Heart left ventricle (tissue), 16 donors: ENCODE measurements around the gene SLCO6A1. TPM values are rescaled to one million over a fixed set of nuclear protein-coding genes. Genes with fewer than 3 reads are reported as not detected.

ENCODE experiments used
- ATAC-seq, 4 donors: fragments of 200-7000 bp; cut with Tn5 transposase; one replicate each; pipeline ENCODE4 v1.9.1; 2020 to 2022; ENCODE audit warnings: moderate library complexity in 4 of 4, mild to moderate bottlenecking in 3 of 4, moderate number of reproducible peaks in 1 of 4
- DNase-seq, 5 donors: peaks; one replicate each; pipeline ENCODE4 v3.0.0-alpha.2; 2020
- H3K27ac ChIP-seq, 12 donors: fragments of 200-600 bp; sonication (generic) in 4 of 12; one replicate each; pipeline versions ENCODE4 v1.5.0 to v1.8.0; 2016 to 2022; ENCODE audit warnings: mild to moderate bottlenecking in 2 of 12
- H3K27me3 ChIP-seq, 9 donors: fragments of 200-600 bp; sonication (generic) in 2 of 9; one replicate each; pipeline versions ENCODE4 v1.5.1 to v1.8.0; 2016 to 2022; ENCODE audit warnings: mild to moderate bottlenecking in 3 of 9
- H3K36me3 ChIP-seq, 9 donors: fragments of 200-600 bp; sonication (generic) in 2 of 9; one replicate each; pipeline versions ENCODE4 v1.5.0 to v1.8.0; 2018 to 2022; ENCODE audit warnings: mild to moderate bottlenecking in 2 of 9
- H3K4me1 ChIP-seq, 12 donors: fragments of 200-600 bp; sonication (generic) in 4 of 12; one replicate each; pipeline versions ENCODE4 v1.5.0 to v1.8.0; 2016 to 2022; ENCODE audit warnings: mild to moderate bottlenecking in 3 of 12
- H3K4me3 ChIP-seq, 12 donors: fragments of 200-600 bp; sonication (generic) in 4 of 12; one replicate each; pipeline versions ENCODE4 v1.5.0 to v1.8.0; 2017 to 2022; ENCODE audit warnings: mild to moderate bottlenecking in 9 of 12, moderate library complexity in 4 of 12
- H3K9me3 ChIP-seq, 12 donors: fragments of 200-600 bp; sonication (generic) in 4 of 12; one replicate each; pipeline versions ENCODE4 v1.5.0 to v1.8.0; 2016 to 2022; ENCODE audit warnings: mild to moderate bottlenecking in 1 of 12
- CTCF ChIP-seq, 12 donors: fragments of 200-600 bp; sonication (generic) in 4 of 12; IDR thresholded peaks; one replicate each; pipeline versions ENCODE4 v1.5.0 to v1.8.0; 2018 to 2022; ENCODE audit warnings: antibody characterized with exemption in 12 of 12, mild to moderate bottlenecking in 5 of 12
- POLR2A ChIP-seq, 2 donors: fragments of 450-650 bp; IDR thresholded peaks; one replicate each; pipeline ENCODE4 v1.6.1; 2017; ENCODE audit warnings: antibody characterized with exemption in 2 of 2, mild to moderate bottlenecking in 2 of 2, moderate library complexity in 2 of 2
- WGBS, 4 donors: extraction: QIAGEN DNeasy Blood & Tissue Kit in 2 of 4; methylation state at CpG; one replicate each; pipeline versions ENCODE4 v1.1.5 to v1.1.7; 2013 to 2018; 5-methylcytosine and 5-hydroxymethylcytosine counted together
- intact Hi-C, 10 donors: fragments of 100-400 bp; cut with DNase I; formaldehyde crosslinking; loops; one replicate each; pipeline versions ENCODE4 v1.11.1 to v1.14.2; 2022
- polyA plus RNA-seq, 2 donors: library from polyadenylated mRNA; stranded (reverse); fragments of 200-250 nt; gene quantifications; one replicate each; pipeline ENCODE4 v1.2.3, GENCODE V29; 2013
- total RNA-seq, 9 donors: library from RNA; depleted of rRNA in 2 of 9; stranded (reverse); fragments of >200 nt in 2 of 9; fragmentation: NEBNext Ultra II Directional in 3 of 9; extraction: Animal tissue kit (Norgen Biotek cat#: 25700) in 3 of 9; gene quantifications; one replicate each; pipeline versions ENCODE4 v1.1.0 to v1.2.4, GENCODE V29; 2016 to 2023
- donor health status: ischemic (EF 13 %, LVEDD 7.1; RV severe dilation, severe dysfunction).
- donor health status: healthy with polysubstance abuse.
- donor health status: DM: no; HTN: yes; CAD: no.
- donor health status: DM: no; HTN: no; CAD: no.
- donor health status: ischemic (EF 25% LVEDD 6.9; RV normal size, moderate dysfunction).
- donor health status: ischemic (EF 25% LVEDD 5.7; RV mildly dilated, moderate dysfunction).
- donor health status: healthy.
- donor health status: DM: yes; HTN: yes; CAD: no.
- donor health status: ischemic (EF 35%, LVEDD 5.7; RV mildly dilated, moderate dysfunction).
- donor health status: nonischemic (EF 11% LVEDD 7.7; RV severe dilation, severe dysfunction).
- donor health status: DM: yes; HTN: yes; CAD: no.
- donor health status: PGD.
- donor health status: ischemic (EF 29% LVEDD 5.4; RV normal size, mild dysfunction).
- donor health status: nonischemic (EF 23%, LVEDD 6.1; RV moderate dilation, normal function).

SLCO6A1 gene
- total and polyA plus RNA-seq, 11 donors, result not detected

DNA sequence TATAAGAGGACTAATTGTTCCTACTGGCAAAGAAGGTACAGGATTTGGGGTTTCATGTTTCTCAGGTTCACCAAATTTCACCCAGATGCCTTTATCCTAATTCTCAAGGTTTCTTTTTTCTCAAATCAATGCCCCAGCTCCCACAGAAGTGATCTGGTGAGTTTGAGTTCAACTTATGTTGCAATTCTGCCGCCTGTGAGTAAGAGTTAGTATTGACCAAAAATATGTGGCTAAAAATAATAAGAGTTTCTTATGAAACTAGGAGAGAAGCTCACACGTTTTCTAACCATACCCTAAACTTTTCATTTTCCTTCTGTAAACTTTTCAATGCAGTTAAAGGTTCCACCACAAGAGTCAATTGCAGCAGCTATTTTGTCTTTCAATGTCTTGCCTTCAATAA lies 15.1 kb downstream of the SLCO6A1 start:
- no peaks in the 10 kb centered on the region for H3K27me3 ChIP-seq
- 59 to 63% (median 61%) methylated on average over 2 of the region's 2 CpGs for WGBS, 4 donors
- ATAC-seq (no peak), DNase-seq (no peak)
- no peak overlapping the region for H3K27ac ChIP-seq
- H3K4me3 ChIP-seq, result no peak overlapping the region
- TF ChIP-seq POLR2A (IDR thresholded peaks at IDR 0.05), result no peak
- no peak for TF ChIP-seq CTCF (IDR thresholded peaks at IDR 0.05)
- intact Hi-C loops, result no loop called here
- no peaks in the 10 kb centered on the region for H3K36me3 ChIP-seq
- no peaks in the 10 kb centered on the region for H3K4me1 ChIP-seq
- no peaks in the 10 kb centered on the region for H3K9me3 ChIP-seq

DNA sequence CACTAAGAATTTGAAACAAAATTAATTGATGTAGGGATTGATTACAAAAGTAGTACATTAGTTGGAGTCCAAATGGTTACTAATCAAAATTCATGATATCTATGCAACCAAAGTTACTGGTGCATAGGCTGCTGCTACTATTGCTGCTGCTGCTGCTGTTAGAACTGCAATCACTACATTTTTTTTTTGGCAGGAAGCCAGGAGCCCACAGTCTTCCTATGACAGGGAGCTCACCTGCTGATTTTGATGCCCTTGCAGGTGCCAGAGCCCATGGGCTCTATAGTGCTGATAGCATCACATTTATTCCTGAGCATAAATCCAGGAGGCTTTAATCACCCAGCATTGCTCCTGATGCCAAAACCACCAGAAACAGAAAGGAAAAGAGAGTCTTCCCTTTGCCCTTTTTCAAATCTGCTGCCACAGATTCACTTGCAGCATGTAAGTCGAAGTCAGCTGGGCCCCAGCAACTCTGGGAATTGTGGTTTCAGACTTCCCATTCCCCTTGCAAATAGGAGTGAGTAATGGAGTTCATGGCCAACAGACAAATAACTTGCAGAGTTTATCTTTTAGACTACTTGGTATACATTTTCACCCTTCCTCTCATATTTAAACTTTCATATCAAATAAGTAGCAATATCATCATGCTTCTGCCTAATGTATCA lies 17.6 kb downstream of the SLCO6A1 start:
- ATAC-seq (no peak), DNase-seq (no peak)
- Histone ChIP-seq H3K4me1 (no peaks in the 10 kb centered on the region), H3K27ac (no peak overlapping the region), H3K36me3 (no peaks in the 10 kb centered on the region), H3K4me3 (no peak overlapping the region), H3K27me3 (no peaks in the 10 kb centered on the region), H3K9me3 (no peaks in the 10 kb centered on the region)
- TF ChIP-seq POLR2A (IDR thresholded peaks at IDR 0.05) (no peak), CTCF (IDR thresholded peaks at IDR 0.05) (no peak)
- intact Hi-C loops, result no loop called here
- WGBS, 4 donors, result 25 to 38% (median 32%) methylated on average over 1 of the region's 1 CpG

DNA sequence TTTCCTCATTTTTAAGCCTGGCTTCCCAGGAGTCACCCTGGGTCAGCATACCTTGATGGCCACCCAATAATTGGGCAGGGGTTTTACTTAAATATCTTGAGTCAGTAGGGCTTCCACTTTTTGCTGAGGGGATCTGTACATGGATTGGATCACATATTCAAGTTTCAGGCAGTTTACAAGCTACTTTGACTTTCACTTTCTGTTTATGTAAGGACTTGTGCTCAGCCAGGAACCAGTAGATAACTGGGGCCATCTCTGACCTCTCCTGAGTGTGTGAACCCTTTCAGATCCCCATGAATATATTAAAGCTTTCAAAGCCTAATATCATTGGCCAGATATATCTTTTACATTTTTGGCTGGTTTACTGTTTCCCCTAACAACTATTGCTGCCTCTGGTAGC lies 45.1 kb downstream of the SLCO6A1 start:
- peaks cover 0 to 11% (median 0%) of the 10 kb centered on the region in 12 donors for H3K9me3 ChIP-seq
- no peak for DNase-seq
- ATAC-seq, result no peak
- peak overlapping the region in 2 of 12 donors; percentile 33 to 39 for H3K4me3 ChIP-seq
- intact Hi-C loops, result no loop called here
- H3K27me3 ChIP-seq, result no peaks in the 10 kb centered on the region
- no peaks in the 10 kb centered on the region for H3K4me1 ChIP-seq
- no peak overlapping the region for H3K27ac ChIP-seq
- TF ChIP-seq POLR2A (IDR thresholded peaks at IDR 0.05), result no peak
- no peak for TF ChIP-seq CTCF (IDR thresholded peaks at IDR 0.05)
- no peaks in the 10 kb centered on the region for H3K36me3 ChIP-seq

- H3K4me1 ChIP-seq, result no peaks in the 10 kb centered on the region
- no peak for TF ChIP-seq POLR2A (IDR thresholded peaks at IDR 0.05)
- TF ChIP-seq CTCF (IDR thresholded peaks at IDR 0.05), result no peak
- no peaks in the 10 kb centered on the region for H3K27me3 ChIP-seq
- ATAC-seq, result no peak
- H3K36me3 ChIP-seq, result no peaks in the 10 kb centered on the region
- no peak for DNase-seq
- no peak overlapping the region for H3K27ac ChIP-seq
- 80 to 90% (median 85%) methylated on average over 1 to 3 of the region's 3 CpGs for WGBS, 4 donors
- intact Hi-C loops, result no loop called here
- peaks cover 0 to 14% (median 0%) of the 10 kb centered on the region in 12 donors for H3K9me3 ChIP-seq
- no peak overlapping the region for H3K4me3 ChIP-seq
Observed at GRCh38 chr5:102451082-102451481, 47.7 kb downstream of the SLCO6A1 start.
